ENCODE results near the gene GALNS.

GRCh38 chr16:88817785-88818574 lies 38.8 kb downstream of the GALNS start:
- TF ChIP-seq RAD21 (IDR thresholded peaks at IDR 0.05; ENCODE audit: low read length) (no peak), CHD1 (IDR thresholded peaks at IDR 0.05; ENCODE audit: low read depth, low read length) (no peak), CTCF (conservative IDR thresholded peaks at IDR 0.05; ENCODE audit: low read depth, low read length) (no peak)

Data from IMR-90 (cell line).